Activated T-helper 9 cell treated with anti-CD3 and anti-CD28 coated beads, Interleukin-2, amount 50 U/mL, for 16 hours (primary cell): Measurements from ENCODE around the gene VPS52.
A peak's percentile ranks its signal among the peaks of the same experiment; 100 is the strongest.

Experiments used
- DNase-seq: peaks from one replicate; pipeline ENCODE4 v3.0.0-alpha.2; 2020; ENCODE audit warnings: low read depth

VPS52 gene

DNA sequence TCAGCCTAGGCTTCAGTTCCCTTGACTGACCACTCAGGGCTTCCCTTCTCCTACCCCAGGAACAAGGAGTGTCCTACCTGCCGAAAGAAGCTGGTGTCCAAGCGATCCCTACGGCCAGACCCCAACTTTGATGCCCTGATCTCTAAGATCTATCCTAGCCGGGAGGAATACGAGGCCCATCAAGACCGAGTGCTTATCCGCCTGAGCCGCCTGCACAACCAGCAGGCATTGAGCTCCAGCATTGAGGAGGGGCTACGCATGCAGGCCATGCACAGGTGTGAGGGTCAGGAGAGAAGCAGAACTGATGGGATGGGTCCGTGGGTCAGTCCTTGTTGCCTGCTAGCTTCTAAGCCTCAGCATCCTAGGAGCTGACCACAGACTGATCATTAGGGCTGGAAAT lies 61.8 kb downstream of the VPS52 start:
- DNase-seq = no peak

- peak; percentile 79 for DNase-seq
Measured at GRCh38 chr6:33208091-33208967, 63.3 kb downstream of the VPS52 start, which contains the start of gene RING1. Gene RING1, plus strand, starts transcription at chr6:33208500. Its CDS starts 323 bp downstream, at chr6:33208823.

DNA sequence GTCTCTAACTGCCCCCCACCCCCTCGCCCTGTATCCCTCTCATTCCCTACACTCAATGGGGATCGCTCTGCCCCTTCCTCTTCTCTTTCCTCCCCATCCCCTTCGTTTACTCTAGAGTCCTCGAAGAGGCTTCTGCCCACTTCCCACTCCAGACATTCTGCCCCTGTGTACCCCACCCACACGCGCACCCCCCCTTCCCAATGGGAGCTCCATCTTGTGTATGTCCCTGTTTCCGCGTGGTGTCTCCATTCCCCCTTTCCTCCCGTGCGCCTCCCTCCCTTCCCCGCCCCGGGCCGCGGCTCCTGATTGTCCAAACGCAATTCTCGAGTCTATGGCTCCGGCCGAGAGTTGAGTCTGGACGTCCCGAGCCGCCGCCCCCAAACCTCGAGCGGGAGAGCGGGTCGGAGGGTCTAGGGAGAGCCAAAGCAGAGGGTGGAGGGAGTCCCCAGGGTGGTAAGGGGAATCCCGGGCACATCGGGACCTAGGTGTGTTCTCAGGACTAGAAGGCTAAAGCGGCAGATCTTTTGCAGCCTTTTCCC lies 64.1 kb downstream of the VPS52 start:
- DNase-seq = no peak

DNA sequence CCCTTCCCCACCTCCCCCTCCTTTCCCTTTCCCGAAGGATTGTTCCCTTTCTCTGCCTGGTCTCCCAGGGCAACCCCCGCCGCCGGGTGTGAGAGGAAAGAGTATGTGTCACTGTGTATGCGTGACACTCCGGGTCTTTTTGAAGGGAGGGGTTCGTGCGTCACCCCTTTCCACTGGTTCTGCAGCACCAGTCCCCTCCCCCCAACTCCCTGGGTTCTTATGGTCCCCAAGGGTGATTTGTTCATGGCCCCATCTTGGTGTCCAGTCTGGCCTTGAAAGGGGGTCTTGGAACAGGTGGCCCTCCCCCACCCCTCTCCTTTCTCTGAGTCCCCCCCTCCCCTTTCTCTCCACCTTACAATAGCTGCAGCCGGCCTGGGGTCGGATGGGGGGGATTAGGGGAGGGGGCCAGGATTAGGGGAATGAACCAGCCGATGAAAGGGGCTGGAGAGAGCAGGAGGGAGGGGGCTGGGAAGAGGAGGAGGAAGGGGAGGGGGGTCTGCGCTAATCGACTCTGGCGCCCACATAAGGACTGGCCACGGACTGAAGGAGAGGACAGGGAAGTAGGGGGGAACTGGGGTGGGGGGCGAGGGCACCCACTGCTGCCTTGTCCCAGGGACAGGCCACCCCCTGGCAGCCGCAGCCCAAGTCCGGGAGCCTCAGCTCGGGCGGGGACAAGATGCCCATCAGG lies 64.7 kb downstream of the VPS52 start:
- DNase-seq = no peak

DNA sequence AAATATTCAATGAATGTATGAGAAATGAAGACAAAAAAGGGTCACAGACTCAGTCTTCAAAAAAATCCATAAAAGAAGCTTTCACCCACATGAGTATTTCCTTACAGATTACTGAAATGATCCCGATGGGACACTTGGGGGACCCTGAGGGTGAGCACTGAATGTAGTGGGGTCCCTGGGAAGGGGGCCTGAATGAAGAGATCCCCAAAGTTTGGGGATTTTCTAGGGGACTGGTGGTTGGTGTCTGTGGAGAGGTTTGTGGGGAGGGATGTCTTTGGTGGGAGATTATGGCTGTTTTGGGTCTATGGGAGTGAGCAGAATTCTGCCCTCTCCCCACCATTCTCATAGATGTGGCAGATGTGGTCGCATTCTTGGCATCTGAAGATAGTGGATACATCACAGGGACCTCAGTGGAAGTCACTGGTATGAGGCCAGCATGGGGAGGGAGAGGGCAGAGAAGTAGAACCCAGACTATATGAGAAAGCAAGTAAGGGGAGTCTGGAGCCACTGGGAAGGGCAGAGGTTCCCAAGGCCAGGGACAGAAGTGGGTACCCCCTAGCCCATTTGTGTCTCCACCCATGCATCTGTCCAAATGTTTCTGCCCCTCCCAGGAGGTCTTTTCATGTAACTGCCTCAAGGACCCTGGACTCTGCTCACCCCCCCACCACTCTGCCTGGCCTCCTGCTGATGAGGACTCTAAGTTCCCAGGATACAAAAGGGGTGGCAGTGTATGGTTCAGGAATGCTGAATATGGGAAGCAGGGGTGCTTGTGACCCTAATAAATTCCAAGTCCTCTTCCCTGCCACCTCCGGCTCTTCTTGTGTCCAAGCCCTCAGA lies 65.4 kb downstream of the VPS52 start:
- DNase-seq = no peak

DNA sequence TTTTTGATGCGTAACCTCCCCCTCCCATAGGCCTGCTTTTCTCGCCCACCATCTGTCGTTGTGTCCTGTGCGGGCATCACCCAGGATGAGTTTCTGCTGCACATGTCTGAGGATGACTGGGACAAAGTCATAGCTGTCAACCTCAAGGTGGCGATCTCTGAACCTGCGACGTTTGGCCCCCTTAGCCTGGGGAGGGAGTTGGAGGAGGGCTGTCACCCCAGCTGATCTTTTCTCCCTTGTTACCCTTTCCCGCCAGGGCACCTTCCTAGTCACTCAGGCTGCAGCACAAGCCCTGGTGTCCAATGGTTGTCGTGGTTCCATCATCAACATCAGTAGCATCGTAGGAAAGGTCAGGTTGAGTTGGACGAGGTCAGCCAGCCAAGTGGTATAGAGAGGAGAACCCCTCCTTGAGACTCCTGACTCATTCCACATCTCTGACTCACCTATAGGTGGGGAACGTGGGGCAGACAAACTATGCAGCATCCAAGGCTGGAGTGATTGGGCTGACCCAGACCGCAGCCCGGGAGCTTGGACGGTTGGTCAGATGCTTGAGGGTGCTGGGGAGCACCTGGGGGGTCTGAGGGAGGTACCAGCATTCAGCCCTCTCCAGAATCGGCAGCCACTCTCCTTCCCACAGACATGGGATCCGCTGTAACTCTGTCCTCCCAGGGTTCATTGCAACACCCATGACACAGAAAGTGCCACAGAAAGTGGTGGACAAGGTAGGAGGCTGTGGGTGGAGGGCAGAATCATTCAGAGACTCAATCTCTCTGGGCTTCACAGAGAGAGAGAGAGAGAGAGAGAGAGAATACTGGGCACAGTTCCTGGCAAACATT lies 66.3 kb downstream of the VPS52 start:
- no peak for DNase-seq

DNA sequence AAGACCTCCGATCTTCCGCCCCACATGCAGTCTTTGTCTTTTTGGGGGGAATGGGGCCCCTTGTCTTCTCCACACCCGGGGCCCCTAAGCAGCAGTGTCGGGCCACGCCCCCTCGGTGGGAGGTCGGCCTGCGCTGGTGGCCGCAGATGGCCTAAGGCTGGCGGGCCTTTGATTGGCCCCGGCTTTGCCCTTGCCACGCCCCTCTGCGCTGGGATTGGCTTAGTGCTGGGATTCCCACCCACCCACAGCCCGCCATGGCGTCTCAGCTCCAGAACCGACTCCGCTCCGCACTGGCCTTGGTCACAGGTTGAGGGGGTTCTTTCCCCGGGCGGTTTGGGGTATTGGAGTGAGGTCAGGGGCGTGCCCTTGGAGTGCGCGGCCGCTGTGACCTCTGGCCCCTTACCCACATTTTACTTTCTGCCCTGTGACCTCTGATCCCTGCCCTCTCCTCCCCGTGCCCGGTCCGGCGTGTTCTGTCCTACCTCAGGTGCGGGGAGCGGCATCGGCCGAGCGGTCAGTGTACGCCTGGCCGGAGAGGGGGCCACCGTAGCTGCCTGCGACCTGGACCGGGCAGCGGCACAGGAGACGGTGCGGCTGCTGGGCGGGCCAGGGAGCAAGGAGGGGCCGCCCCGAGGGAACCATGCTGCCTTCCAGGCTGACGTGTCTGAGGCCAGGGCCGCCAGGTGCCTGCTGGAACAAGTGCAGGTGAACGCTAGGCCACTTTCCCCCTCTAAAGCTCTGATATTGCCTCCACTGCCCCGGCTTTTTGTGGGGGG lies 67.1 kb downstream of the VPS52 start, which contains the start of gene HSD17B8:
Gene HSD17B8 (plus strand): TSS at position 241 of the 776 bp plus-strand sequence. CDS start 14 bp downstream, at position 255.
- peak; percentile 87 for DNase-seq

GRCh38 chr6:33204165-33204414 lies 67.6 kb downstream of the VPS52 start:
- no peak for DNase-seq

DNA sequence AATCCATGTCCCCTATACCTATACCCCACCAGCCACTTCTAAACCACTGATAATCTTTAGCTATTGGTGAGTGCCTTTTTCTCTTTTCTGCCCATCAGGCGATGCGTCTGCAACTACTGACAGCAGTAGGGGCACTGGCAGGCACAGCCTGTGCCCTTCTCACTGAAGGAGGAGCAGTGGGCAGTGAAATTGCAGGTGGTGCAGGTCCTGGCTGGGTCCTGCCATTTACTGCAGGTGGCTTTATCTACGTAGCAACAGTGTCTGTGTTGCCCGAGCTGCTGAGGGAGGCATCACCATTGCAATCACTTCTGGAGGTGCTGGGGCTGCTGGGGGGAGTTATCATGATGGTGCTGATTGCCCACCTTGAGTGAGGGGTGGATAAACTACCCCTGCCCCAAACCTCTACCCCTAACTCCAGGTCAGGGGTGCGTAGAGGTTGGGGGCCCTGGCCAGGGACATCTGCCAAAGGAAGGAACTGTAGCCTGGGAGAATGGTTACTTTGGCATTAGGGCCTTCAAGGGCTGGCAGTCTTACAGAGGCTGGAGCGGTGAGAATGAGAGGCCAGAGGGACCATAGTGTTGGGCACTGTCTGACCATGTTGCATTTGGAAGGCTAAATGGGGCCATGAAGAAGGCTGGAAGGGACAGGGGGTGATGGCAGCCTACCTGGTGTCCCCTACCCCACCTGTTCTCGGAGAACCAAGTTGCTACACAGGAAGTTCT lies 68.1 kb downstream of the VPS52 start:
- no peak for DNase-seq

DNA sequence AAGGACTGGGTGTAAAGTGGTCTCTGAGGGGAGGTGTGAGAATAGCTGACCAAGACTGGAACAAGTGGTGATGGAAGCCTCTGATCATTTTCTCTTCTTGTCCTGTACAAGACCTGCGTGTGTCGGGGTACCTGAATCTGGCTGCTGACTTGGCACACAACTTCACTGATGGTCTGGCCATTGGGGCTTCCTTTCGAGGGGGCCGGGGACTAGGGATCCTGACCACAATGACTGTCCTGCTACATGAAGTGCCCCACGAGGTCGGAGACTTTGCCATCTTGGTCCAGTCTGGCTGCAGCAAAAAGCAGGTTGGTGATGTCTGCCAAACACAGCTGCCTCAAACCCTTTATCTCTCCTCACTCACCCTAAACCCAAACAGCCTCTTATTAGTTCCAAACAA lies 68.9 kb downstream of the VPS52 start:
- DNase-seq = no peak

- no peak for DNase-seq
Measured at GRCh38 chr6:33201935-33202334, 69.7 kb downstream of the VPS52 start.

DNA sequence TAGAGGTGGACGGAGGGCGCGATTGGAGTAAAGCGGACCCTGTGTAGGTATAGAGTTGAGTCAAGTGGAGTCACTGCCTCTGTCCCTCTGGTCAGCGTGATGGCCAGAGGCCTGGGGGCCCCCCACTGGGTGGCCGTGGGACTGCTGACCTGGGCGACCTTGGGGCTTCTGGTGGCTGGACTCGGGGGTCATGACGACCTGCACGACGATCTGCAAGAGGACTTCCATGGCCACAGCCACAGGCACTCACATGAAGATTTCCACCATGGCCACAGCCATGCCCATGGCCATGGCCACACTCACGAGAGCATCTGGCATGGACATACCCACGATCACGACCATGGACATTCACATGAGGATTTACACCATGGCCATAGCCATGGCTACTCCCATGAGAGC lies 70.5 kb downstream of the VPS52 start:
- DNase-seq = no peak
